Measurements from ENCODE around the gene GDF11.

The GDF11 gene

GRCh38 chr12:55725556-55725955 is 17.4 kb upstream of the GDF11 start:
- TF ChIP-seq, protein P1, sequence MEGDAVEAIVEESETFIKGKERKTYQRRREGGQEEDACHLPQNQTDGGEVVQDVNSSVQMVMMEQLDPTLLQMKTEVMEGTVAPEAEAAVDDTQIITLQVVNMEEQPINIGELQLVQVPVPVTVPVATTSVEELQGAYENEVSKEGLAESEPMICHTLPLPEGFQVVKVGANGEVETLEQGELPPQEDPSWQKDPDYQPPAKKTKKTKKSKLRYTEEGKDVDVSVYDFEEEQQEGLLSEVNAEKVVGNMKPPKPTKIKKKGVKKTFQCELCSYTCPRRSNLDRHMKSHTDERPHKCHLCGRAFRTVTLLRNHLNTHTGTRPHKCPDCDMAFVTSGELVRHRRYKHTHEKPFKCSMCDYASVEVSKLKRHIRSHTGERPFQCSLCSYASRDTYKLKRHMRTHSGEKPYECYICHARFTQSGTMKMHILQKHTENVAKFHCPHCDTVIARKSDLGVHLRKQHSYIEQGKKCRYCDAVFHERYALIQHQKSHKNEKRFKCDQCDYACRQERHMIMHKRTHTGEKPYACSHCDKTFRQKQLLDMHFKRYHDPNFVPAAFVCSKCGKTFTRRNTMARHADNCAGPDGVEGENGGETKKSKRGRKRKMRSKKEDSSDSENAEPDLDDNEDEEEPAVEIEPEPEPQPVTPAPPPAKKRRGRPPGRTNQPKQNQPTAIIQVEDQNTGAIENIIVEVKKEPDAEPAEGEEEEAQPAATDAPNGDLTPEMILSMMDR (IDR thresholded peaks at IDR 0.05): no peak
- no peak for TF ChIP-seq ZFX (IDR thresholded peaks at IDR 0.05; ENCODE audit: borderline replicate concordance)
- peak overlapping the region; percentile 99 for H3K27ac ChIP-seq

GRCh38 chr12:55726971-55727370 is 16.0 kb upstream of the GDF11 start:
- no peak for TF ChIP-seq ZFX (IDR thresholded peaks at IDR 0.05; ENCODE audit: borderline replicate concordance)
- TF ChIP-seq, protein P1 (IDR thresholded peaks at IDR 0.05): no peak
- peak overlapping the region; percentile 99 for H3K27ac ChIP-seq

- peak overlapping the region; percentile 99 for H3K27ac ChIP-seq
- no peak for TF ChIP-seq ZFX (IDR thresholded peaks at IDR 0.05; ENCODE audit: borderline replicate concordance)
Observed at GRCh38 chr12:55727643-55728185, 15.2 kb upstream of the GDF11 start.

GRCh38 chr12:55728186-55728938 is 14.6 kb upstream of the GDF11 start:
- TF ChIP-seq ZFX (IDR thresholded peaks at IDR 0.05; ENCODE audit: borderline replicate concordance): no peak
- TF ChIP-seq, protein P1 (IDR thresholded peaks at IDR 0.05): no peak
- H3K27ac ChIP-seq: peak overlapping the region; percentile 99

- peak within 1 kb of the TSS; percentile 99 for H3K27ac ChIP-seq
- no peak for TF ChIP-seq ZFX (IDR thresholded peaks at IDR 0.05; ENCODE audit: borderline replicate concordance)
- TF ChIP-seq, protein P1 (IDR thresholded peaks at IDR 0.05): no peak
Observed at GRCh38 chr12:55728939-55729818, 13.7 kb upstream of the GDF11 start, which contains the start of gene CD63. Gene CD63 (minus strand): TSS chr12:55729009. CDS start chr12:55728341, 668 bp downstream.

- no peak for TF ChIP-seq ZFX (IDR thresholded peaks at IDR 0.05; ENCODE audit: borderline replicate concordance)
- TF ChIP-seq, protein P1 (IDR thresholded peaks at IDR 0.05): no peak
- H3K27ac ChIP-seq: peak overlapping the region; percentile 99
Observed at GRCh38 chr12:55729819-55730818, 12.8 kb upstream of the GDF11 start.

Data from 22Rv1 (cell line).